HepG2 (cell line): Measurements from ENCODE around the gene UST. TPM values are rescaled to one million over a fixed set of nuclear protein-coding genes. Genes with fewer than 3 reads are reported as not detected.

Experiments
- ATAC-seq: fragments of 200-7000 bp; cut with Tn5 transposase; 3 replicates; pipeline ENCODE4 v1.9.1; 2020; ENCODE audit warnings: mild to moderate bottlenecking, moderate library complexity
- BruUV-seq: library from RNA; stranded (reverse); fragments of 400-500 nt; replicated peaks from 2 replicates; lab custom pipeline; 2021; lab: Mats Ljungman, UMichigan
- CTCF ChIA-PET: fragments of 300-600 bp; formaldehyde crosslinking; extraction: SDS; loops from one replicate; lab custom pipeline; 2021; ENCODE audit warnings: low total read pairs, inconsistent platforms, low intra/inter-chr PET ratio; lab: Yijun Ruan, JAX
- POLR2A ChIA-PET: fragments of 350-600 bp; sonication (Branson Sonifier 250); formaldehyde crosslinking; loops from one replicate; lab custom pipeline; 2020; ENCODE audit warnings: antibody characterized with exemption, inconsistent platforms; lab: Yijun Ruan, JAX
- DNase-seq: peaks from one replicate; pipeline ENCODE4 v3.0.0-alpha.2; 2015; ENCODE audit warnings: low spot score
- FAIRE-seq: peaks from 3 replicates; lab custom pipeline; 2011; peaks lifted over from hg19 to GRCh38; lab: Jason Lieb, UNC
- H2AFZ ChIP-seq: one replicate; pipeline ENCODE4 v1.6.1; 2011; ENCODE audit warnings: low read length, inconsistent platforms
- H3K27ac ChIP-seq: fragments of 300-600 bp; 3 replicates; pipeline ENCODE4 v1.8.0; 2011; ENCODE audit warnings: mixed run types, mild to moderate bottlenecking, mixed read lengths, low read length, inconsistent platforms; ENCODE audit not compliant: insufficient read depth; ENCODE audit errors: extremely low read length
- H3K27me3 ChIP-seq, 2 experiments: fragments of 200-600 bp in 1 of 2; 2 replicates in 1 of 2; 3 replicates in 1 of 2; pipeline versions ENCODE4 v1.6.0 to v1.8.0; 2011; ENCODE audit warnings: low read length in 2 of 2, mild to moderate bottlenecking in 2 of 2, moderate library complexity in 2 of 2, inconsistent platforms in 1 of 2; ENCODE audit not compliant: insufficient read depth in 2 of 2, control insufficient read depth in 1 of 2
- H3K36me3 ChIP-seq, 2 experiments: fragments of 200-600 bp in 1 of 2; replicated peaks in 1 of 2; 2 replicates in 1 of 2; 3 replicates in 1 of 2; pipeline versions ENCODE4 v1.5.1 to v1.8.0; 2011; ENCODE audit warnings: low read length in 2 of 2, inconsistent platforms in 1 of 2; ENCODE audit not compliant: insufficient read depth in 2 of 2, control insufficient read depth in 1 of 2
- H3K4me1 ChIP-seq: 2 replicates; pipeline ENCODE4 v1.5.1; 2012; ENCODE audit warnings: low read length, inconsistent platforms; ENCODE audit not compliant: insufficient read depth
- H3K4me2 ChIP-seq: 2 replicates; pipeline ENCODE4 v1.6.0; 2011; ENCODE audit warnings: low read depth, low read length, inconsistent platforms
- H3K4me3 ChIP-seq, 3 experiments: fragments of 200-600 bp in 1 of 3; sonication (generic), shearing (Covaris generic) in 1 of 3; replicated peaks in 1 of 3; 2 replicates each; pipeline ENCODE4 v1.5.1; 2011 to 2016; ENCODE audit warnings: low read length in 3 of 3, inconsistent platforms in 2 of 3, low read depth in 2 of 3, mild to moderate bottlenecking in 2 of 3, control low read depth in 1 of 3, mixed read lengths in 1 of 3; ENCODE audit not compliant: insufficient read depth in 1 of 3
- H3K79me2 ChIP-seq: one replicate; pipeline ENCODE4 v1.6.1; 2011; ENCODE audit warnings: low read length, inconsistent platforms; ENCODE audit not compliant: insufficient read depth
- H3K9ac ChIP-seq: 2 replicates; pipeline ENCODE4 v1.6.0; 2011; ENCODE audit warnings: mild to moderate bottlenecking, low read depth, low read length, inconsistent platforms; ENCODE audit not compliant: insufficient read depth
- H3K9me3 ChIP-seq: 2 replicates; pipeline ENCODE4 v1.5.1; 2012; ENCODE audit warnings: mild to moderate bottlenecking, low read length
- H4K20me1 ChIP-seq: 2 replicates; pipeline ENCODE4 v1.6.0; 2011; ENCODE audit warnings: inconsistent platforms, mild to moderate bottlenecking, low read length, moderate library complexity; ENCODE audit not compliant: insufficient read depth
- ATF1 ChIP-seq: IDR thresholded peaks from 2 replicates; pipeline ENCODE4 v1.6.1; 2016; ENCODE audit warnings: mild to moderate bottlenecking, control low read depth
- EHMT2 ChIP-seq: fragments of 200-600 bp; sonication (generic); IDR thresholded peaks from 2 replicates; pipeline ENCODE4 v1.7.0; 2017; ENCODE audit warnings: antibody characterized with exemption, low read depth, low read length, borderline replicate concordance
- FOSL2 ChIP-seq: sonication (generic); formaldehyde crosslinking; IDR thresholded peaks from 2 replicates; pipeline ENCODE4 v1.4.0; 2020; ENCODE audit warnings: missing genetic modification reagents
- NR2C2 ChIP-seq: sonication (generic); formaldehyde crosslinking; IDR thresholded peaks from 2 replicates; pipeline ENCODE4 v1.4.0; 2020; ENCODE audit warnings: missing genetic modification reagents, mild to moderate bottlenecking, moderate library complexity, borderline replicate concordance
- STAG1 ChIP-seq: sonication (generic); formaldehyde crosslinking; IDR thresholded peaks from 2 replicates; pipeline ENCODE4 v1.4.0; 2020; ENCODE audit warnings: missing genetic modification reagents
- TAF1 ChIP-seq: sonication (generic); formaldehyde crosslinking; IDR thresholded peaks from 2 replicates; pipeline ENCODE4 v1.4.0; 2020; ENCODE audit warnings: missing genetic modification reagents
- ZNF12 ChIP-seq: sonication (generic); formaldehyde crosslinking; IDR thresholded peaks from 2 replicates; pipeline ENCODE4 v1.5.0; 2020; ENCODE audit warnings: missing genetic modification reagents
- ZNF260 ChIP-seq: sonication (generic); formaldehyde crosslinking; IDR thresholded peaks from 2 replicates; pipeline ENCODE4 v1.4.0; 2020; ENCODE audit warnings: missing genetic modification reagents, low read depth, mild to moderate bottlenecking, borderline replicate concordance
- ZNF556 ChIP-seq: sonication (generic); formaldehyde crosslinking; IDR thresholded peaks from 2 replicates; pipeline ENCODE4 v1.4.0; 2020; ENCODE audit warnings: mild to moderate bottlenecking, missing genetic modification reagents, borderline replicate concordance
- ZNF580 ChIP-seq: IDR thresholded peaks from 2 replicates; pipeline ENCODE4 v1.6.1; 2016; ENCODE audit warnings: low read depth, borderline replicate concordance
- ZNF788 ChIP-seq: sonication (generic); formaldehyde crosslinking; IDR thresholded peaks from 2 replicates; pipeline ENCODE4 v1.5.0; 2020; ENCODE audit warnings: mild to moderate bottlenecking, missing genetic modification reagents, borderline replicate concordance
- WGBS: methylation state at CpG from one replicate; pipeline ENCODE4 v1.1.6; 2017; ENCODE audit warnings: low lambda C conversion rate; 5-methylcytosine and 5-hydroxymethylcytosine counted together
- in situ Hi-C: cut with HindIII; loops from 2 replicates; pipeline ENCODE4 v1.10.0; 2017; ENCODE audit warnings: low pct_unique_long_range_greater_than_20kb; ENCODE audit not compliant: extremely low pct_ligation_motif_present
- intact Hi-C: fragments of 100-400 bp; cut with micrococcal nuclease; formaldehyde crosslinking; loops from one replicate; pipeline ENCODE4 v1.10.0; 2022; ENCODE audit not compliant: unreplicated experiment
- polyA plus RNA-seq, 8 experiments: library from polyadenylated mRNA; depleted of rRNA in 3 of 8; stranded (reverse) in 7 of 8; unstranded in 1 of 8; fragments of >200 nt; fragmentation: Illumina TruSeq in 4 of 8; extraction: Trizol in 4 of 8; gene quantifications; 2 replicates each; pipeline versions ENCODE4 v1.2.1 to v1.2.3, GENCODE V29; 2011 to 2016; ENCODE audit warnings: low read depth in 4 of 8, missing spikeins in 1 of 8, mixed read lengths in 1 of 8; ENCODE audit not compliant: insufficient read depth in 1 of 8
- total RNA-seq, 5 experiments: library from RNA; depleted of rRNA; stranded (reverse); fragments of >200 nt; fragmentation: Illumina TruSeq; extraction: Trizol; gene quantifications; 2 replicates each; pipeline ENCODE4 v1.2.3, GENCODE V29; 2016; ENCODE audit warnings: low read depth in 1 of 5

Gene UST
- total and polyA plus RNA-seq, 2 of the 13 experiments (the other 11 are each of a cell fraction or from before 2014, with no cell fraction given) = 0.27 TPM; not detected in 1

DNA sequence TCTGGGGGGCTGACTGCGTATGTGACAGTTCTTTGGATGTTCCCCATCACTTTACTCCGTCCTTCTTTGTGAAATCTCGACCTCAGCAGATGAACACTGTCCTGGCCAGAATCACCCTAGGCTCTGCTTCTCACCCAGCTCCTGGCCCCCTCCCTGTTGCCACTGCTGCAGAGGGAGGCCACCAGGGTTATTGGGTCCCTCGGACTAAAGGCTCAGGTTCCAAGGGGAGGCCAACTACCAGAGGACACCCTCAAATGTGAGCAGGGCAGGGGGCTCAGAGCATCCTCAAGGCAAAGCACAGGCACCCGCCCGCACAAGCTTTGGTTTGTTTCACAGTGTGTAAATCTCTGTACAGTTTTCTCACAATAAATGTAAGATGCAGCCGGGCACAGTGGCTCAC lies 269.9 kb downstream of the UST start:
- Histone ChIP-seq H2AFZ (no peak overlapping the region), H3K79me2 (no peaks in the 10 kb centered on the region), H3K36me3 (no peaks in the 10 kb centered on the region), H3K9ac (no peak overlapping the region), H3K4me1 (no peaks in the 10 kb centered on the region), H3K9me3 (no peaks in the 10 kb centered on the region), H3K27ac (no peak overlapping the region), H3K4me3 (no peak overlapping the region), H3K4me2 (no peak overlapping the region), H4K20me1 (no peaks in the 10 kb centered on the region), H3K27me3 (peaks cover 4 to 30% of the 10 kb centered on the region in 2 experiments; a peak in 3 of 5 replicates)
- in situ Hi-C loops (no loop called here), intact Hi-C loops (no loop called here)
- DNase-seq (no peak), FAIRE-seq (no peak), ATAC-seq (no peak; the same call in 2 of the 3 replicates)
- BruUV-seq = no TSS peak
- TF ChIP-seq ZNF580 (CRISPR knock-in tag) = no peak
- TF ChIP-seq FOSL2 (CRISPR knock-in tag) = no peak
- TF ChIP-seq EHMT2 = no peak
- TF ChIP-seq TAF1 = no peak
- TF ChIP-seq ZNF556 (CRISPR knock-in tag) = no peak
- no peak for TF ChIP-seq ZNF260 (CRISPR knock-in tag)
- no peak for TF ChIP-seq ZNF788 (CRISPR knock-in tag)
- no peak for TF ChIP-seq ATF1 (CRISPR knock-in tag)
- TF ChIP-seq ZNF12 = no peak
- no peak for TF ChIP-seq NR2C2
- TF ChIP-seq STAG1 (CRISPR knock-in tag) = no peak
- 34% methylated on average over 6 of the region's 7 CpGs for WGBS
- POLR2A ChIA-PET = no interaction called here
- CTCF ChIA-PET = no interaction called here
